Frontal cortex (tissue), 4 donors: ENCODE data around the gene PPP1R14B. TPM values are rescaled to one million over a fixed set of nuclear protein-coding genes. Genes with fewer than 3 reads are reported as not detected.

Experiments used
- DNase-seq, 2 donors: peaks; one replicate each; pipeline ENCODE4 v3.0.0; 2012; ENCODE audit warnings: low spot score in 2 of 2
- FAIRE-seq: peaks from 2 replicates; lab custom pipeline; 2012; peaks lifted over from hg19 to GRCh38; lab: Jason Lieb, UNC
- total RNA-seq: library from RNA; depleted of rRNA; stranded (reverse); fragments of >200 nt; gene quantifications from one replicate; pipeline ENCODE4 v1.2.3, GENCODE V29; 2014
- donor health status: control.
- donor health status: control.
- donor health status: control.

The PPP1R14B gene
- total RNA-seq, 1 donor from 2014 or later: 102 TPM

- FAIRE-seq: no peak
These were observed 36.3 kb upstream of the PPP1R14B start for GRCh38 chr11:64283092-64283491.

GRCh38 chr11:64281957-64282770, 35.4 kb upstream of the PPP1R14B start:
- FAIRE-seq (no peak), DNase-seq (no peak)

More at GRCh38 chr11:64283092-64283491, 36.3 kb upstream of the PPP1R14B start:
- DNase-seq: no peak

GRCh38 chr11:64278576-64279190, 31.9 kb upstream of the PPP1R14B start:
- FAIRE-seq (no peak), DNase-seq (no peak)

GRCh38 chr11:64276653-64277431, 30.1 kb upstream of the PPP1R14B start:
- no peak for FAIRE-seq
- DNase-seq: no peak

- DNase-seq: no peak
- no peak for FAIRE-seq
These were observed 29.1 kb upstream of the PPP1R14B start for GRCh38 chr11:64275841-64276240.

GRCh38 chr11:64275031-64275800, 28.5 kb upstream of the PPP1R14B start:
- DNase-seq (no peak), FAIRE-seq (no peak)

GRCh38 chr11:64269540-64270220, 22.9 kb upstream of the PPP1R14B start:
- DNase-seq (peak; percentile 91 to 94), FAIRE-seq (peak; percentile 55)

- FAIRE-seq (no peak), DNase-seq (no peak)
These were observed 22.3 kb upstream of the PPP1R14B start for GRCh38 chr11:64268893-64269539.

GRCh38 chr11:64268025-64268892, 21.5 kb upstream of the PPP1R14B start:
- FAIRE-seq: no peak

GRCh38 chr11:64267207-64267945, 20.6 kb upstream of the PPP1R14B start:
- FAIRE-seq (no peak), DNase-seq (no peak)

More at GRCh38 chr11:64268025-64268892, 21.5 kb upstream of the PPP1R14B start:
- no peak for DNase-seq

GRCh38 chr11:64266339-64266738, 19.6 kb upstream of the PPP1R14B start:
- FAIRE-seq: no peak
- no peak for DNase-seq

- FAIRE-seq (no peak), DNase-seq (no peak)
These were observed 18.7 kb upstream of the PPP1R14B start for GRCh38 chr11:64265176-64266160.

- DNase-seq: no peak
These were observed 17.7 kb upstream of the PPP1R14B start for GRCh38 chr11:64264371-64264852.

GRCh38 chr11:64263947-64264317, 17.2 kb upstream of the PPP1R14B start:
- FAIRE-seq (no peak), DNase-seq (no peak)

More at GRCh38 chr11:64264371-64264852, 17.7 kb upstream of the PPP1R14B start:
- no peak for FAIRE-seq

- FAIRE-seq (no peak), DNase-seq (no peak)
These were observed 16.5 kb upstream of the PPP1R14B start for GRCh38 chr11:64263021-64263946.
